COLO668 (cell line): Measurements from ENCODE around the gene HIVEP2.

Experiments
- DNase-seq: peaks from one replicate; lab custom pipeline; 2025; ENCODE audit not compliant: unreplicated experiment; lab: John Stamatoyannopoulos, UW

Gene HIVEP2

GRCh38 chr6:142708651-142709050, 236.3 kb downstream of the HIVEP2 start:
- no peak for DNase-seq

GRCh38 chr6:142707255-142707654, 237.7 kb downstream of the HIVEP2 start:
- DNase-seq: no peak

GRCh38 chr6:142706210-142706609, 238.8 kb downstream of the HIVEP2 start:
- DNase-seq: no peak

DNA sequence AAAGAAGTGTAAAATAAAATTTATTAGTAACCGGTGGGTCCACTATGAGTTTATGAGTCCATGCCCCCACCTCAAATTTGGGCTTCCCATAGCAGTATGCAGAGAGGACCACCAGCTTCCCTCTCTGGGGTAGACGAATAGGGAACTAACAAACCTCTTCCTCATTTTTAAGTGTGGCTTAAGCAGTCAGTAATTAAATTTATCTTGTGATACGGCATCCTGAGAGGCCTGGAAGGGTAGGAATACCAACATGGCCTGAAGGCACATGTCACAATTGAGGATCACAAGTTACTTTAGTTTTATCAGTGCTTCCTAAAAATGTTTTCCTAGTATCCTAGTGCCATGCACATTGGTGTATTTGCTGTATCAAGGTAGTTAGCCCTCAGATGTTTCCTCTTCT, 239.9 kb downstream of the HIVEP2 start:
- DNase-seq: no peak

DNA sequence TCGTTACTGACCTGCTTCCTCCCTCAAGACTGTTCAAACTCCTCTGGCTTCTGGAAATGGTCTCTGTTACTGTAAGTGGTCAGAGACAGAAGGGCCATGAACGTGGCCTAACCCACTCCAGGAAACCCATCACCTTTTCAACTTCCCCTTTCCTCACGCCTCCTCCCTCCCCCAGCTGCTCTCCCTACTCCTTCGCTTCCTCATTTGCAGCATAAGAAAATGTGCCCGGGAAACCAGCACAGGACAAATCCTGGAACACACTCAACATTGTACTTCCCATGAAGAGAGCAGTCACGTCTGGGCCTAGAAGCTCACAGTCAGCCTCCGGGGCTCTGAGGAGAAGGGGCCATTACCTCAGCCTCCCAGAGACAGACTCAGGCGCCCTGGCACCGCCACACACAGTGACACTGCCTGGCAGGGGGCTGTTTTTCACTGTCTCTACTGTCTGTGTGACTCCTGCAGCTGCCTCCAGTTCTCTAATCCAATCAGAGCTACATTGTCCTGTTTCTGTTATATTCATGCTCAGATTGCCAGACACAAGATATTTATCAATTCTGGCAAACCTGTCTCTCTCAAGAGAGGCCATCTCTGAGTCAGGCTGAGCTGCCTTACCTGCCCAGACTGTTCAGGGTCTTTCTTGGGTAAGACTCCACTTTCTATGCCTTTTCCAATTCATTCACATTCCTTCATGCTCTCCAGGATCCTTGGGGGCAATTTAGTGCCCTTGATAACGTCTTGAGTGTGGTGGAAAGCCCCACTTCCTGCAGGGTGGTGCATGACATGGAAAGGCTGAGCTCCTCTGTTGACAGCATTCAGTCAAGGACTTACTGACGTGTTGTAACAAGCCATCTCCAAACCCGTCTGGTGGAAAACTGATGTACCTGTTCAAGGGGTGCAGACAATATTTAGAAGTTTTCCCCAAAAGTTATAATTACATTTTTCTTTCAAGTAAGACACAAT, 242.2 kb downstream of the HIVEP2 start:
- DNase-seq: no peak
